Measurements from ENCODE around the gene CYYR1.

- TF ChIP-seq, protein P1, sequence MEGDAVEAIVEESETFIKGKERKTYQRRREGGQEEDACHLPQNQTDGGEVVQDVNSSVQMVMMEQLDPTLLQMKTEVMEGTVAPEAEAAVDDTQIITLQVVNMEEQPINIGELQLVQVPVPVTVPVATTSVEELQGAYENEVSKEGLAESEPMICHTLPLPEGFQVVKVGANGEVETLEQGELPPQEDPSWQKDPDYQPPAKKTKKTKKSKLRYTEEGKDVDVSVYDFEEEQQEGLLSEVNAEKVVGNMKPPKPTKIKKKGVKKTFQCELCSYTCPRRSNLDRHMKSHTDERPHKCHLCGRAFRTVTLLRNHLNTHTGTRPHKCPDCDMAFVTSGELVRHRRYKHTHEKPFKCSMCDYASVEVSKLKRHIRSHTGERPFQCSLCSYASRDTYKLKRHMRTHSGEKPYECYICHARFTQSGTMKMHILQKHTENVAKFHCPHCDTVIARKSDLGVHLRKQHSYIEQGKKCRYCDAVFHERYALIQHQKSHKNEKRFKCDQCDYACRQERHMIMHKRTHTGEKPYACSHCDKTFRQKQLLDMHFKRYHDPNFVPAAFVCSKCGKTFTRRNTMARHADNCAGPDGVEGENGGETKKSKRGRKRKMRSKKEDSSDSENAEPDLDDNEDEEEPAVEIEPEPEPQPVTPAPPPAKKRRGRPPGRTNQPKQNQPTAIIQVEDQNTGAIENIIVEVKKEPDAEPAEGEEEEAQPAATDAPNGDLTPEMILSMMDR (conservative IDR thresholded peaks at IDR 0.05; ENCODE audit: low read length), result no peak
- TF ChIP-seq EZH2phosphoT487 (IDR thresholded peaks at IDR 0.05; ENCODE audit: borderline replicate concordance, low read depth, low read length), result no peak
These were observed 53.9 kb downstream of the CYYR1 start for GRCh38 chr21:26519142-26519541.
